Stimulated activated CD4-positive, alpha-beta T cell treated with anti-CD3 and anti-CD28 coated beads, Interleukin-15, amount 100 ng/mL, for 1 hour (primary cell): ENCODE measurements around the gene NOL7.

Experiments
- DNase-seq, 2 donors: peaks; one replicate each; pipeline ENCODE4 v3.0.0-alpha.2; 2020; ENCODE audit warnings: low read depth in 1 of 2, low spot score in 1 of 2

Gene NOL7

GRCh38 chr6:13614926-13615791, at the start of gene NOL7:
Gene NOL7 (plus strand): TSS chr6:13615335. CDS start chr6:13615359, 24 bp downstream.
- DNase-seq: peak; percentile 97 to 98

DNA sequence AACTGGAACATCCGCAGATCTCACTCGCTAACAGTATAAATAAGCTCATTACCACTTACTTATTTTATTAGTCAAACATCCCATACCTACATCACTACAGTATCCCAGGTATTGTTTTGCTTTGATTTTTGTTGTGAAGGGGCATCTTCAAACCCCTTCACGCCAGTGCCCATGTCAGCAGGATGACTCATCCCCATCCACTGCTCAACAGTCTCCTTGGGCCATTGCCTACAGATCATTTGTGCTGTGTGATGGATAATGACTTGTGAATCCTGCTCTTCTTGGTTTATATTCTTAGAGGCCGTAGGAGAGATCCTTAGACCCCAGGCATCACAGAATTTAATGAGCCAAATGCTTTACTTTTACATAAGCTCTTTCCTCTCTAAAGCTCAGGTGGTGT, 49.2 kb upstream of the NOL7 start:
- no peak for DNase-seq

GRCh38 chr6:13566500-13566899, 48.6 kb upstream of the NOL7 start:
- no peak for DNase-seq

- no peak for DNase-seq
These were observed 46.2 kb upstream of the NOL7 start for GRCh38 chr6:13568970-13569369.

DNA sequence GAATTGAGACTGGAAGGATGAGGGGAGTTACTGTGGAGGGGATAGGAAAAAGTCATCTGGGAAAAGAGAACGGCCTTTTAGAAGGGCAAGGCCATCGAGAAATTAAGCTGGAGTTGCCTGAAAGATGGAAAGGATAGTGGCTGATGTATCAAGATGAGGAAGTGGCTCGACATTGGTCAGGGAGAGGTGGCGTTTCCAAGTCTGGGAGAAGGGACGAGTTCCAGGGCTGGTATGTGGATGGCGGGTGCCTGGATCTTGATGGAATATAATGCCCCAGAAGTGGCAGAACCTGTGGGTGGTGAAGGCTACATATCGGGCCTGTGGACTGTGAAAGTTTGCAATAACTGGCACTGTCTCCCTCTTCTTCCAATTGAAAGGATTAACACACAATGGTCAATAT, 42.9 kb upstream of the NOL7 start:
- no peak for DNase-seq

DNA sequence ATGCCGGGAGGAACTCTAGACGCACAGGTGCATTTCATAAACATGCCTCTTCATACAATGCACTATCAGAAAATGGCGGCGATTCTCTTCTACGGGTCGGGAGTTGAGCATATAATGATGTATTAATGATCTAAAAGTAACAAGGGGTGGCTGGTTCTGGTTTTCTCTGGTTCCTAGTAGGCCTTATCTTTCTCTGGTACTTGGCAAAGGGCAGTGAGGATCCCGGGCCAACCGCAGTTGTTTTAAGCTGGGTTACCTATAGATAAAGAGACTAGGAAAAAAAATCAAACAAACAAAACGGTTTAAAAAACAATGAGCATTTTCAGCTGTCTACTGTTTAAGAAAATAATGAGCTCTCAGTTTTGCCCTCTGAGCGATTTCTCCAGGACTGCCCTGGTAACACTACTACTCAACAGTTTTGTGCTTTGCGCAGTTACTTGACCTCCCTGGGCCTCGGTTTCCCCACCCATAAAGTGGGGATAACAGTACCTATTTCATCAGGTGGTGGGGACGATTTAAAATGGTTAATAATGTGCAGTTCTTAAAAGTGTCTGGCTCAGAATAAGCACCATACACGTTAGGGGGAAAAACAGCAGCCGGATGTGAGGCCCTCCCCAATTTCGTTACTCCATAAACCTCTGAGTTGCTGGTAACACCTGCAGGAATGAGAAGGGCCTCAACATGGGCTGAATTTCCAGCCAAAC, 42.0 kb upstream of the NOL7 start:
- no peak for DNase-seq

- DNase-seq: no peak
These were observed 41.4 kb upstream of the NOL7 start for GRCh38 chr6:13573669-13574110.

GRCh38 chr6:13574149-13574570, 41.0 kb upstream of the NOL7 start:
- DNase-seq: peak; percentile 88

DNA sequence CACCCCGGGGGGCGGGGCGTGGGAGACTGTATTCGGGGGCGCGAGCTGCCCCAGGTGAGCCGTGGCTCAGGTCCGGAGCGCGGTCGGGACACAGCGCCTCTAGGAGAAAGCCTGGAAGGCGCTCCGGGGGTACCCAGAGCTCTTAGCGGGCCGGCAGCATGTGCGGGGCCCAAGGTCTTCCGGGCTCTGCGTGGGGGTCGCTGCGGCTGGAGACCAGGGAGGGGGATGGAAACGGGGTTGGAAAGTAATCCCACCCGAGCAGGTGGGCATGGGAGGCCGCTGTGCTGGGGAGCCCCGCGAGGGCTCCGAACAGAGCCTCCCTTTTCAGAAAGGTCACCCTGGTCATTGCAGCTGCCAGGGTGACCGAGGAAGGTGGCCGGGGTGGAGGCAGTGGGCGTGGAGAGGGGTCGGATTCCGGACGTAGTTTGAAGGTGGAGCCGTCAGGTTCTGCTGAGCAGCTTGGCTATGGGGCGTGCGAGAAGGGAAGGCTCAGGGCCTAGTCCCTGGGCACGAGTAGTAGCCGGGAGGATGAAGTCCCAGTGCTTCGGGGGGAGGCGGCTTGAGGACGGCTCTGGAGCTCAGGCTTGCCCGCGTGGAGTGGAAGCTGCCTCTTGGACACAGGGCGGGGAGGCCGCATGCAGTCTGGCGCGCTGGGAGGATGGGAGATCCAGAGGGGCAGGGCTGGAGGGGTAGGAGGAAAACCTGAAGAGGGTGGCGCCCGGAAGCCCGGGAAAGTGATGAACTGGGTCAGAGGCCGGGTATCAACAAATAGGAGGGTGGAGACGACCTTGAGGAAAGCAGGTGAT, 40.4 kb upstream of the NOL7 start, which contains the start of gene SIRT5:
SIRT5 (plus strand) TSS at position 31 of the 806 bp plus-strand sequence. CDS start 9,510 bp downstream, outside the sequence.
- DNase-seq: peak; percentile 32 to 43

- no peak for DNase-seq
These were observed 39.8 kb upstream of the NOL7 start for GRCh38 chr6:13575377-13575775.

DNA sequence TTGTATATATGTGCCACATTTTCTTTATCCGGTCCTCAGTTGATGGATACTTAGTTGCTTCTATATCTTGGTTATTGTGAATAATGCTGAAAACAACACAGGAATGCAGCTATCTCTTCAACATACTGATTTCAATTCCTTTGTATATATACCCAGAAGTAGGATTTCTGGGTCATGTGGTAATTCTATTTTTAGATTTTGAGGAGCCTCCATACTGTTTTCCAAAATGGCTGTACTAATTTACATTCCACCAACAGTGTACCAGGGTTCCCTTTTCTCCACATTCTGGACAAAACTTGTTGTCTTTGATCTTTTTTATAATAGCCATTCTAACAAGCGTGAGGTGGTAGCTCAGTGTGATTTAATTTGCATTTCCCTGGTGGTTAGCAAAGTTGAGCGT, 39.1 kb upstream of the NOL7 start:
- DNase-seq: no peak

DNA sequence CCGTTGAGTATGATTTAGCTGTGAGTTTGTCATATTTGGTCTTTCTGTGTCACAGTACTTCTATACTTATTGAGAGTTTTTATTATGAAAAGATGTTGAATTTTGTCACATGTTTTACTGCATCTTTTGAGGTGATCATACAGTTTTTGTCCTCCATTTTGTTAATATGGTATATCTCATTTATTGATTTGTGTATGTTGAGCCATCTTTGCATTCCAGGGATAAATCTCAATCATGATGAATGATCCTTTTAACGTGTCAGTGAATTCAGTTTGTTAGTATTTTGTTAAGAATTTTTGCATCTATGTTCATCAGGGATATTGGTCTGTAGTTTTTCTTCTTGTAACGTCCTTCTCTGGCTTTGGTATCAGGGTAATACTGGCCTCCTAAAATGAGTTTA, 37.2 kb upstream of the NOL7 start:
- no peak for DNase-seq

GRCh38 chr6:13579911-13580310, 35.2 kb upstream of the NOL7 start:
- no peak for DNase-seq

- DNase-seq: no peak
These were observed 33.4 kb upstream of the NOL7 start for GRCh38 chr6:13581700-13582229.

DNA sequence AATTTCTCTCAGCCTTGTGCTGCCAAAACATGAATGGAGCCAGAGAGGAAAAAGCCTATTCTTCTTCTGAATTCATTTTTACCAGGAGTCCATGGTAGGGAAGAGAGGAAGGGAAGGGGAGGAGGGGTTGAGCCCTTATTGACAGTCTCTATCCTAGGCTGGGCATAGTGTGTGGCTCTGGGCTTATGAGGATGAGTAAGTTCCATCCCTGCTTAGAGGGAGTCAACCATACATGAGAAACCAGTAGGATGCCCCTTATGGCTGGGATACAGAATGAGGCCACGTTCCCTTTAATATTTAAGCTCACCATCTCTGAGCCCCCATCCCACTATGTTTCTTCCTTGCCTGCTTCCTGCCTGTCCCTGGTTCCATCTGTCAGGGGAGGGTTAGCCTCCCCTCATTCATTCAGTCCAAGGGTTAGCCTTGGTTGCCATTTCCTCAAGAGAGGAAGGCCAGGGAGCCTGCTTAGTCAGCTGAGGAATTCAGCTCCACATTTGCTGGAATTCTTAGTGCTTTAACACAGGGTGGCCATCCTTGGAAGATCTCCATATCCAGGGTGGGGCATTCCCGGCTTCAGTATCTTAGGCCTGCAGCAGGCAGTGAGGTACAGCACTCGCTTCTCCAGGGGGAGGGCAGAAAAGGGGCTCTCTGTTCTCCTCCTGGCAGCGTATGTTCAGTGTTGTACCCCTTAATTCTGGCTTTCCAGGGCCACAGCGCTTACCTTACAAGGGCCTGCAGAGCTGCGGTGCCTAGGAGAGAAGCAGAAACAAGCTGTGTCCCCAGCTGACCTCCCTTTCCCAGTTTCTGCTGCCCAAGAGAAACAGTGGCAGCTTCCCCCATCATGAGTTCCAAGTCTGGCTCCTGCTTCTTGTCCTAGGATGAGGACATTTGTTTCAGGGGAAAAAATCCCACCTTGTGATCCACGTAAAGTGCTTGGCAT, 28.3 kb upstream of the NOL7 start:
- no peak for DNase-seq

- no peak for DNase-seq
These were observed 25.3 kb upstream of the NOL7 start for GRCh38 chr6:13589801-13590200.

DNA sequence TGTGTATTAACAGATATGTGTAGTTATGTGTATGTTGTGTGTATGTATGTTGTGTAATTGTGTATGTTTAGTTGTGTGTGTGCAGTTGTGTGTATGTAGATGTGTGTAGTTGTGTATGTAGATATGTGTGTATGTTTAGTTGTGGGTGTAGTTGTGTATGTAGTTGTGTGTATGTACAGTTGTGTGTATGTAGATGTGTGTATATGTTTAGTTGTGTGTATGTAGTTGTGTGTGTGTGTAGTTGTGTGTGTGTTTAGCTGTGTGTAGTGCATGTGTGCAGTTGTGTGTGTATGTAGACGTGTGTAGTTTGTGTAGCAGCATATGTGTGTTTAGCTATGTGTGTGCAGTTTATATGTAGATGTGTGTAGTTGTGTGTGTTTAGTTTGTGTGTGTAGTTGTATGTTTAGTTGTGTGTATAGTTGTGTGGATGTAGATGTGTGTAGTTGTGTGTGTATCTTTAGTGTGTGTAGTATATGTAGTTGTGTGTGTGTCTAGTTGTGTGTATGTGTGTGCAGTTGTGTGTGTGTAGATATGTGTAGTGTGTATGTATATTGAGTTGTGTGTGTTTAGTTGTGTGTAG, 24.5 kb upstream of the NOL7 start:
- DNase-seq: no peak

DNA sequence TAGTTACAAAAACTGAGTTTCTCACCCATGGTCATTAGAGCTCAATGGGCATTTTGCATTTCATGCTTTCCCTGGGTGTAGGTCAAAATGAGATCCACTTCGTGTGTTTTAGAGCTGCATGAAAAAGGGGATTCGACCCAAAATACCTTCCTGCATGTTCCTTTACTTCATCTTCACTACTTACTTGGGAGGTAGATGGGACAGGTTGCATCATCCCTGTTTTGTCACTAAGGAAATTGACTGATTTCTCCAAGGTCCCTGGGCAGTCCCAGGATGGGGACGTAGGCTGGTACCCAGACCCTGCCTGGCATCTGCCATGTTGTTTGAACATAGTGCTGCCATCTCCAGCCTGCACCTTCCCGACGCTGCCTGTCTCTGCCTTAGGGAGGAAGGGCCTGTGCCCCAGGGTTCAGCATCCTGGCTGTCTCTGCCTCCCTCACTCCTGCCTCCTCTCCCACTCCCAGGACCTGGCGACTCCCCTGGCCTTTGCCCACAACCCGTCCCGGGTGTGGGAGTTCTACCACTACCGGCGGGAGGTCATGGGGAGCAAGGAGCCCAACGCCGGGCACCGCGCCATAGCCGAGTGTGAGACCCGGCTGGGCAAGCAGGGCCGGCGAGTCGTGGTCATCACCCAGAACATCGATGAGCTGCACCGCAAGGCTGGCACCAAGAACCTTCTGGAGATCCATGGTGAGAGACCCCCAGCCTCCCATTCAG, 23.8 kb upstream of the NOL7 start:
- no peak for DNase-seq

DNA sequence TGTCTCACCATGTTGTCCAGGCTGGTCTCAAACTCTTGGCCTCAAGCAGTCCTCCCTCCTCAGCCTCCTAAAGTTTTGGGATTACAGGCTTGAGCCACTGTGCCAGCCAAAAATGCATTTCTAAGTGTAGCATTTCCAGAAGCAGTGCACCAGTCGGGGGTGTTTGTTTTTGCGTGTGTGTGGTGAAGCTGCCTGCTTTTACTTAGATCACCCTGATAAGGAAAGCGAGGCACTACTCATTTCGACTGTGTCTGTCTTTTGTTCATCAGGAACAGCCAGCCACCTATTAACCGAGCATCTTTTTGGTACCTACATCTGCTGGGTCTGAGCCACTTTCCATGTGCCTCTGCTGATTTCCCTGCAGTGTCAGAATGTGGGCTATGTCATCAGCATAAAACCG, 22.0 kb upstream of the NOL7 start:
- DNase-seq: no peak
